Keratinocyte (primary cell): ENCODE data around the gene METTL5.

Experiments
- EZH2 ChIP-seq: IDR thresholded peaks from one replicate; pipeline ENCODE4 v1.6.1; 2012; ENCODE audit warnings: inconsistent platforms, mild to moderate bottlenecking, low read length, moderate library complexity
- TF ChIP-seq, protein P1 (sequence below), 3 experiments: IDR thresholded peaks in 1 of 3; conservative IDR thresholded peaks in 1 of 3; optimal IDR thresholded peaks in 1 of 3; 2 replicates in 2 of 3; 3 replicates in 1 of 3; pipeline versions ENCODE3 to v1.5.1; 2011; ENCODE audit warnings: low read length in 3 of 3, mild to moderate bottlenecking in 3 of 3, moderate library complexity in 2 of 3, control low read depth in 1 of 3, inconsistent platforms in 1 of 3; ENCODE audit not compliant: insufficient read depth in 2 of 3; ENCODE audit errors: extremely low read depth in 1 of 3

DNA sequence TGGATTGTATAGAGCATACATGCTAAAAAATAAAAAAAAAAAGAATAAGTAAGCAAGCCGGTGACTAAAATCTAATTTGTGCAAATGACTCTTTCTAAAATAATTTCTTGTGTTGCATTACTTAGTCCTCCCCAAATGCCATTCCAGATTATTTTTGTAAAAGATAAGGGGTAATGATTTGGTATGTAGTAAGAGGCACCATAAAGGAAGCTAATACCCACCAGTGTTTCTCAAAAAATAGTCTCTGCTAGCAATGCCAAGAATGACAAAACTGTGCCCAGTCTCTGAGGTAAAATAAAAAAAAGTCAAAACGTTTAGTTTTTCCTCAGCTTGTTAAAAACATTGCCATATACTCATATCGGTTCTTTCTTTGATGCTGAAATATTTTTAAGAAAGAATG is 2.7 kb downstream of the METTL5 start:
- TF ChIP-seq, protein P1, sequence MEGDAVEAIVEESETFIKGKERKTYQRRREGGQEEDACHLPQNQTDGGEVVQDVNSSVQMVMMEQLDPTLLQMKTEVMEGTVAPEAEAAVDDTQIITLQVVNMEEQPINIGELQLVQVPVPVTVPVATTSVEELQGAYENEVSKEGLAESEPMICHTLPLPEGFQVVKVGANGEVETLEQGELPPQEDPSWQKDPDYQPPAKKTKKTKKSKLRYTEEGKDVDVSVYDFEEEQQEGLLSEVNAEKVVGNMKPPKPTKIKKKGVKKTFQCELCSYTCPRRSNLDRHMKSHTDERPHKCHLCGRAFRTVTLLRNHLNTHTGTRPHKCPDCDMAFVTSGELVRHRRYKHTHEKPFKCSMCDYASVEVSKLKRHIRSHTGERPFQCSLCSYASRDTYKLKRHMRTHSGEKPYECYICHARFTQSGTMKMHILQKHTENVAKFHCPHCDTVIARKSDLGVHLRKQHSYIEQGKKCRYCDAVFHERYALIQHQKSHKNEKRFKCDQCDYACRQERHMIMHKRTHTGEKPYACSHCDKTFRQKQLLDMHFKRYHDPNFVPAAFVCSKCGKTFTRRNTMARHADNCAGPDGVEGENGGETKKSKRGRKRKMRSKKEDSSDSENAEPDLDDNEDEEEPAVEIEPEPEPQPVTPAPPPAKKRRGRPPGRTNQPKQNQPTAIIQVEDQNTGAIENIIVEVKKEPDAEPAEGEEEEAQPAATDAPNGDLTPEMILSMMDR (optimal IDR thresholded peaks at IDR 0.05 in 1 of 3, IDR thresholded peaks at IDR 0.05 in 1 of 3, conservative IDR thresholded peaks at IDR 0.05 in 1 of 3; ENCODE audit: extremely low read depth in 1 of 3, insufficient read depth in 2 of 3, low read length in 3 of 3) = no peak
- TF ChIP-seq EZH2 = no peak
